Measurements from ENCODE around the gene PFDN4.
A peak's percentile ranks its signal among the peaks of the same experiment; 100 is the strongest.

Gene PFDN4

GRCh38 chr20:54200487-54201267 is 7.2 kb upstream of the PFDN4 start:
- no peak for DNase-seq (ENCODE audit: low read depth in 3 of 3)

GRCh38 chr20:54201268-54201846 is 6.5 kb upstream of the PFDN4 start:
- no peak for DNase-seq (ENCODE audit: low read depth in 3 of 3)

- no peak for DNase-seq (ENCODE audit: low read depth in 3 of 3)
These were observed 4.6 kb upstream of the PFDN4 start for GRCh38 chr20:54203281-54203680.

- no peak for DNase-seq (ENCODE audit: low read depth in 3 of 3)
These were observed 3.8 kb upstream of the PFDN4 start for GRCh38 chr20:54204063-54204462.

- DNase-seq (ENCODE audit: low read depth in 3 of 3) = no peak
These were observed 3.4 kb upstream of the PFDN4 start for GRCh38 chr20:54204481-54204880.

GRCh38 chr20:54205450-54205849 is 2.4 kb upstream of the PFDN4 start:
- peak in 1 of 3 experiments; percentile 16 for DNase-seq (ENCODE audit: low read depth in 3 of 3)

DNA sequence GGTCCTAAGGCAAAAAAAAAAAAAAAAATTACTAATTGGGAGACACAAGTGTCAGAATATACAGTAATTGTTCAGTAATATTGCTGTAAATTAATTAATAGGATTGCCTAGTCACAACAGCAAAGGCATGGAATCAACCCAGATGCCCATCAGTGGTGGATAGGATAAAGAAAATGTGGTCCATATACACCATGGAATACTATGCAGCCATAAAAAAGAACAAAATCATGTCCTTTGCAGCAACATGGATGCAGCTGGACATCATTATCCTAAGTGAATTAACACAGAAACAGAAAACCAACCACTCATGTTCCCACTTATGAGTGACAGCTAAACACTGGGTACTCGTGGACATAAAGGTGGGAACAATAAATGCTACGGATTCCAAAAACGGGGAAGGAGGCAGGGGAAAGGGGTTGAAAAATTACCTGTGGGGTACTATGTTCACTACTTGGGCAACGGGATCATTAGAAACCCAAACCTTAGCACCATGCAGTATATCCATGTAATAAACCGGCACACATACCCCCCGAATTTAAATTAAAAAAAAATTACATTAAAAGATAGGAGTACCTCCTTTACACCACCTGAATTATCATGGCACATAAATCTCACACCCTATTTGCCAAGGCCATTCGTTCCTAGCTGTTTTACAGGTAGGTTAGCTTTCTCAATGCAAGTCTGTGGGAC is 689 bp upstream of the PFDN4 start:
- no peak for DNase-seq (ENCODE audit: low read depth in 3 of 3)

DNA sequence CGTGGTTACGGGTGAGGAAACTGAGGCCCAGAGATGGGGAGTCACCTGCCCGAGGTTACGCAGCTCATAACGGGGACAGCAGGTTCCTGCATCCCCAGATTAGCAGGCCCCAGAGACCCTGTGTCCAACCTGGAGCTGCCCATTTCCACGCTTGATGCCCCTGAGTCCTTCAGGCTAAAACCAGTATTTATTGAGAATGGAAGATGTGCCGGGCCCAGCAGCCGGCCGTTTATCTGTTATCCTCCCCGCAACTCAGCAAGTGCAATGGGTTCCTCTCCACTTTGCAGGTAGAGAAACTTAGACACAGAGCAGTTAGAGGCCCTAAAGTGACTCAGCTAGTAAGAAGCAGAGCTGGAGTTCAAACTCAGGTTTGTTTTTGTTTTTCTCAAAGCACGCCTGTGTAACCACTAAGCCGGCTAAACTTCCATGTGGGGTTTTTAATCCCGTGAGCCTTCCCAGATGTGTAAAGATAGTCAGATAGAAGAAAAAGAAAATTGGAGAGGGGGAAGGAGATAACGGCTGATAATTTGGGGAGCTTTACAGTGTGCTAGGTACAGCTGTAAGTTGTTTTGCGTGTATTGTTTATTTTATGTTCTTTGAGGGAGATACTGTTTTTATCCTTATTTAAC is 775 bp downstream of the PFDN4 start:
- DNase-seq (ENCODE audit: low read depth in 3 of 3) = peak in 1 of 3 experiments; percentile 11

DNA sequence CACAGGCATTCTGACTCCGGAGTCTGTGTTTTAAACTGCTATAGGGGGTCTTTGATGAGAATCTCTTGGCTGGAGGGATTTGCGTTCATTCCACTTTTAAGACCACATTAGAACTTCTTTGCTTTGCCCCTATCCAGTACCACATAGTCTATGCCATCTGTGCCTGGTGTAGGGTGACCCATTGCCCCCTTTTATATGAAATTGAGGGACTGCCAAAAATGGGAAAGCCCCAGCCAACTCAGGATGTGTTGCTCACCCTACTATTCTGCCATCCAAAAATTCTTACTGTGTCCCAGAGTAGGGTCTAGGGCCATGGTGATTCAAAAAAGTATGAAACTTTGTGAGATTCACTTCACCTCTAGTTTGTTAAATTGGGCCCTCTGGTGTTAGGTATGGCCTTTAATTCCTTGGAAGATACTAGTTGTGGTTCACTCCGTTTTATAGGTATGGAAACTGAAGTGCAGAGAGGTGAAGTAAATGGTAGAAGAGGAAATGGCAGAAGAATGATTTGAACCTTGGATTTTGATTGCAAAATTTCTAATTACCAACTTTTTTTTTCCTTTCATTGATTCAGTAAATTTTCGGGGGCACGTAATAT is 1.4 kb downstream of the PFDN4 start:
- DNase-seq (ENCODE audit: low read depth in 3 of 3) = no peak

DNA sequence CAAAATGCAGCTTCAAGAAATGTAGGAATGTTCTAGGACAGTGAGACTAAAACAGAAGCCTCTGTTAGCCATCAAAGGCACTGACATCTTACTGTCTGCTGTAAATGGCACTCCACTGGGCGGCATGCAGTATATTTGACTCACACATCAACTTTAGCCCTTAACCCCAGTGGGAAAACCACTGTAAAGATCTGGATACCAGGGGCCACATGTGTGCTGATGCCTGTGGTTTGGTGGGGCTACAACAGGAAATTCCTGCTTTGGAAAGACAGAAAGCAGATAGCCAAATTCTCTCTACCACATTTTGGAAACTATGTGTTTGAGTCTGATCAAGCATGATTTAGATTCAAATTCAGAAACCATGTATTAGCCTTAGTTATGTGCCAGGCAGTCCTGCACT is 4.3 kb downstream of the PFDN4 start:
- no peak for DNase-seq (ENCODE audit: low read depth in 3 of 3)

DNA sequence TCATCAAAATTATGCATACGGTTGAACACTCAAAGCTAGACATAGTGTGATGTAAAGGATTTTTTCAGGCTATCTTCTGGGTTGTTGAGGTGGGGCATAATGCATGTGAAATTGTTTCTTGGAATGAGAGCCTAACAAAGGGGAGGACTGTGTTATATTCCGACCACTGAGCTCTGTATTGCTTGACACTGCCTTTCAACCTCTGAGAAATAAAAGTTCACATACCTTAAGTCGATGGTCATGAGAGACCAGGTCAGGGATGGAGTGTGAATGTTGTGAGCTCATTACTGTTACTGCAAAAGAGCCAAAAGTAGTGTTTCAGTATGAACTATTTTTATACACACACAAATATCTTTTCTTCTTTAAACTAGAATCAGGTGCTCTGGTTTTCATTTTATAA is 5.0 kb downstream of the PFDN4 start:
- no peak for DNase-seq (ENCODE audit: low read depth in 3 of 3)

- DNase-seq (ENCODE audit: low read depth in 3 of 3) = no peak
These were observed 6.7 kb downstream of the PFDN4 start for GRCh38 chr20:54214566-54214965.

DNA sequence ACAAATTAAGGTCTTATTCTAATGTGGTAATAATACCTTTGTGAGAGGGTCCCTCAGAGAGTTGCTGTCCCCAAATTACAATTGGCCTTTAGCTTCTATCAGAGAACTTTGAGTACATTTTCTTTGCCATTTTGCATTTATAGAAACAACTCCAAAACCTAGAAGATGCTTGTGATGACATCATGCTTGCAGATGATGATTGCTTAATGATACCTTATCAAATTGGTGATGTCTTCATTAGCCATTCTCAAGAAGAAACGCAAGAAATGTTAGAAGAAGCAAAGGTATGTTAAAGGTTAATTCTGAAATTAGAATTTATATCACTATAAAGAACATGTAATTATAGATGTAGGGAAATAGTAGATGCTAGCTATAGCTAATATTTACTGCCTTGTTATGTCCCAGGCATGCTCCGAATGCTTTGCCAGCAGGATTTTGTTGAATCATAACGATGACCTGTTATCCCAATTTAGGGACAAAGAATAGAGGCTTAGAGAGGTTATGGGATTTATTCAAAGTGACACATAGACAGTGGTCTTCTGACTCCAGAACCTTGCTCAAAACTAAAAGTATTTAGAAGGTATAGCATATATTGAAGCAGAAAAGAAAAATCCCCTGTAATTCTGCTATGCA is 7.4 kb downstream of the PFDN4 start:
- DNase-seq (ENCODE audit: low read depth in 3 of 3) = no peak

DNA sequence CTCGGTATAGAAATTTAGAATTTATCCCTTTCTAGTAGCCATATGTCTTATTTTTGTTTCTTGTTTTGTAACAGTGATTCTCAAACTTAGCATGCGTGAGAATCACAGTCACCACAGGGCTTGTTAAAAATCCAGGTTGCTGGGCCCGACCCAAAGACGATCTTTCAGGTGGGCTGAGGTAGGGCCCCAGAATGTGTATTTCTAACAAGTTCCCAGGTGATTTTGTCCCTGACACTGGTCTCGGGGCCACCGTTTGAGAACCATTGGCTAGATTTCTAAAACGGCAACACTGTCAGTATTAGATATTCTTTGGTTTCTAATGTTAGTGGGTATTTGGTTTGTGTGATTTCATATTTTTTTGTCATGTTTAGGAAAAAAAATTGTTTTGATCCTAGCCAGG is 9.9 kb downstream of the PFDN4 start:
- DNase-seq (ENCODE audit: low read depth in 3 of 3) = no peak

DNA sequence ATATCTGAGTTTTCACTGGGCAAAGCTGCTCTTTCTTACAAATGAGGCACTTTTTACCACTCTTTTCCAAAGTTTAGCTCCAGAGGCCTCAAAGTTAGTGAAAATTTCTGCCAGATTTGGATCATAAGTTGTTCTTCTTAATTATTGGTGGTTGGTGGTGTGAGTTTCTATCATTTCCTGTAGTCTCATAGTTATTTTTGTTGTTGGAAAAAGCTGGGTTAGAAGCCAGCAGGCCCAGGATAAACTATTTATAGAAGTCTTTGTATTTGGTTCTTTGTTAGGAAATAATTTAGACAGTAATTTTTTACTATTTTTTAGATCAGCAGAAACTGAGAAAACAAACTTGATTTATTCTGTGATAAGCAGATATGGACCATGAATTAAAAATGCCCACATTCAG is 10.6 kb downstream of the PFDN4 start:
- no peak for DNase-seq (ENCODE audit: low read depth in 3 of 3)

- DNase-seq (ENCODE audit: low read depth in 3 of 3) = no peak
These were observed 12.0 kb downstream of the PFDN4 start for GRCh38 chr20:54219751-54220426.

- no peak for DNase-seq (ENCODE audit: low read depth in 3 of 3)
These were observed 12.8 kb downstream of the PFDN4 start for GRCh38 chr20:54220722-54221121.

GRCh38 chr20:54221353-54221752 is 13.5 kb downstream of the PFDN4 start:
- DNase-seq (ENCODE audit: low read depth in 3 of 3) = no peak

DNA sequence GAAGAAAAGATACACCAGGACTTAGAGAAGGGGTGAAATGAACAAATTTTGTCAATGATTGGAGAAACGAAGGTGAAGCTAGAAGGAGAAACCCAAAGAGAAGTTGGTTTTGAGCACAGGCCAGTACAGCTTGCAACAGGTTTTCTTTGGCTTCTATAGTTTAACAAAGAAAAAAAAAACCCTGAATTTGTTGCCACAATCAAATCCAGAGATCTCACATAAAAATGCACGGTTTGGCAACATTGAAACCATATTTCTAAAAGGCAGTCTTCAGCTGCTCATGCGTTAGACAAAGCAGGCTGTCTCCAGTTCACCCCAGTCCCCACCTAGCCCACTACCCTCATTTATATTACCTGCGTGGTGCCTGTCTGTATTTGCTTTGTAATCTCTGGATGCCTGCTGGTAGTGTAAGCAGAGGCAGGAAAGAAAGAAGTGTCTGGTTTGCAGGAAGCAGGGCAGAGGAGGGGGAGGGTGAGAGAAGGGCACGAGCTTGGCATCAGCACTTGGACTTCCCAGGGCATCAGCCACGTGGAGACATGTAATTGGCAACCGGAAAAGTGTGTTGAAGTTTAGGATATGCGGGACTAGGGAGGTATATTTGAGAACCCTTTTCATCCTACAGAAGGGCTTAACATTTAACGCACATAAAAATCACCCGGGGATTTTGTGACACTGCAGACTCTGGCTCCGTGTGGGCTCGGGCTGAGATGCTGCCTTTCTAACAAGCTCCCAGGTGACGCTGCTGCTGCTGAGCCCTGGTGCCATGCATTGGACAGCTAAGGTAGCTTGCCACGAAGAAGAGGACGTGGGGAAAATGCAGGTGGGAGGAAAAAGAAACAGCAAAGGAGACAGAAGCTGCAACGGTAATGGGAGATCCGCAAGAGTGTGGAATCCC is 14.4 kb downstream of the PFDN4 start:
- DNase-seq (ENCODE audit: low read depth in 3 of 3) = no peak

- no peak for DNase-seq (ENCODE audit: low read depth in 3 of 3)
These were observed 15.4 kb downstream of the PFDN4 start for GRCh38 chr20:54223285-54223684.

Measured in stimulated activated CD4-positive, alpha-beta T cell treated with anti-CD3 and anti-CD28 coated beads, TNF-alpha, amount 100 ng/mL, for 24 hours (primary cell).